Suprapubic skin (tissue), 4 donors: ENCODE results near the gene B3GALT6. TPM values are rescaled to one million over a fixed set of nuclear protein-coding genes. Genes with fewer than 3 reads are reported as not detected.

Experiments
- DNase-seq, 2 donors: peaks; one replicate each; pipeline ENCODE4 v3.0.0-alpha.2; 2019; ENCODE audit warnings: low spot score in 2 of 2
- H3K27ac ChIP-seq: fragments of 200-600 bp; sonication (generic); one replicate; pipeline ENCODE4 v1.5.1; 2019
- H3K27me3 ChIP-seq: fragments of 200-600 bp; sonication (generic); one replicate; pipeline ENCODE4 v1.5.1; 2019
- H3K36me3 ChIP-seq: fragments of 200-600 bp; sonication (generic); one replicate; pipeline ENCODE4 v1.5.1; 2019
- H3K4me1 ChIP-seq: fragments of 200-600 bp; sonication (generic); one replicate; pipeline ENCODE4 v1.5.1; 2019
- H3K4me3 ChIP-seq: fragments of 200-600 bp; sonication (generic); one replicate; pipeline ENCODE4 v1.5.1; 2019; ENCODE audit warnings: mild to moderate bottlenecking
- H3K9me3 ChIP-seq: fragments of 200-600 bp; sonication (generic); one replicate; pipeline ENCODE4 v1.5.1; 2019
- EP300 ChIP-seq: sonication (generic); formaldehyde crosslinking; IDR thresholded peaks from one replicate; pipeline ENCODE4 v1.6.1; 2017; ENCODE audit warnings: antibody characterized with exemption
- POLR2A ChIP-seq, 2 donors: fragments of 450-650 bp; IDR thresholded peaks; one replicate each; pipeline ENCODE4 v1.6.1; 2017; ENCODE audit warnings: antibody characterized with exemption in 2 of 2, mild to moderate bottlenecking in 2 of 2, moderate library complexity in 2 of 2
- POLR2AphosphoS5 ChIP-seq, 3 donors: sonication (generic); formaldehyde crosslinking; IDR thresholded peaks; one replicate each; pipeline ENCODE4 v1.6.1; 2017; ENCODE audit warnings: antibody characterized with exemption in 3 of 3
- WGBS: methylation state at CpG from one replicate; pipeline ENCODE4 v1.1.5; 2018; 5-methylcytosine and 5-hydroxymethylcytosine counted together
- total RNA-seq, 4 donors: library from RNA; depleted of rRNA; stranded (reverse); fragments of >200 nt; gene quantifications; one replicate each; pipeline ENCODE4 v1.1.0, GENCODE V29; 2016
- TF ChIP-seq, protein P1 (sequence below), 2 donors: fragments of 200-600 bp in 1 of 2; fragments of 450-650 bp in 1 of 2; sonication (generic) in 1 of 2; IDR thresholded peaks; one replicate each; pipeline ENCODE4 v1.5.1; 2016 to 2019; ENCODE audit warnings: antibody characterized with exemption in 2 of 2, mild to moderate bottlenecking in 1 of 2, moderate library complexity in 1 of 2

The B3GALT6 gene
- total RNA-seq, 4 donors from 2014 or later, result 9.3 to 24.4 (median 16.4) TPM

DNA sequence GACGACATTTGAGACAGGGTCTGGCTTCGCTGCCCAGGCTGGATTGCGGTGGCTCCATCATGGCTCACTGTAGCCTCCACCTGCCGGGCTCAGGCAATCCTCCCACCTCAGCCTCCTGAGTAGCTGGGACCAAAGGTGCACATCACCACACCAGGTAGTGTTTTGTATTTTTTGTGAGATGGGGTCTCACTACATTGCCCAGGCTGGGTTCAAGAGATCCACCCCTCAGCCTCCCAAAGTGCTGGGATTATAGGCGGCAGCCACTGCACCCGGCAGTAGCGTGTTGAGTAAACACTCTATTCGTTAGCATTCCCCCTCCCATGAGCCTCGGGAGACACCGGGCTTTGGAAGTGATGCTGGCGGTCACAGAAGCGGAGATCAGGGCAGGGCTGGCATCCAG, 21.3 kb downstream of the B3GALT6 start:
- Histone ChIP-seq H3K4me1 (peaks cover 13% of the 10 kb centered on the region), H3K27me3 (no peaks in the 10 kb centered on the region), H3K27ac (no peak overlapping the region), H3K36me3 (peaks cover 47% of the 10 kb centered on the region), H3K4me3 (no peak overlapping the region), H3K9me3 (no peaks in the 10 kb centered on the region)
- WGBS, result 93% methylated on average over 9 of the region's 12 CpGs
- no peak for DNase-seq
- no peak for TF ChIP-seq EP300
- TF ChIP-seq, protein P1, sequence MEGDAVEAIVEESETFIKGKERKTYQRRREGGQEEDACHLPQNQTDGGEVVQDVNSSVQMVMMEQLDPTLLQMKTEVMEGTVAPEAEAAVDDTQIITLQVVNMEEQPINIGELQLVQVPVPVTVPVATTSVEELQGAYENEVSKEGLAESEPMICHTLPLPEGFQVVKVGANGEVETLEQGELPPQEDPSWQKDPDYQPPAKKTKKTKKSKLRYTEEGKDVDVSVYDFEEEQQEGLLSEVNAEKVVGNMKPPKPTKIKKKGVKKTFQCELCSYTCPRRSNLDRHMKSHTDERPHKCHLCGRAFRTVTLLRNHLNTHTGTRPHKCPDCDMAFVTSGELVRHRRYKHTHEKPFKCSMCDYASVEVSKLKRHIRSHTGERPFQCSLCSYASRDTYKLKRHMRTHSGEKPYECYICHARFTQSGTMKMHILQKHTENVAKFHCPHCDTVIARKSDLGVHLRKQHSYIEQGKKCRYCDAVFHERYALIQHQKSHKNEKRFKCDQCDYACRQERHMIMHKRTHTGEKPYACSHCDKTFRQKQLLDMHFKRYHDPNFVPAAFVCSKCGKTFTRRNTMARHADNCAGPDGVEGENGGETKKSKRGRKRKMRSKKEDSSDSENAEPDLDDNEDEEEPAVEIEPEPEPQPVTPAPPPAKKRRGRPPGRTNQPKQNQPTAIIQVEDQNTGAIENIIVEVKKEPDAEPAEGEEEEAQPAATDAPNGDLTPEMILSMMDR (IDR thresholded peaks at IDR 0.05), result no peak
- TF ChIP-seq POLR2A (IDR thresholded peaks at IDR 0.05), result no peak
- no peak for TF ChIP-seq POLR2AphosphoS5 (IDR thresholded peaks at IDR 0.05)

DNA sequence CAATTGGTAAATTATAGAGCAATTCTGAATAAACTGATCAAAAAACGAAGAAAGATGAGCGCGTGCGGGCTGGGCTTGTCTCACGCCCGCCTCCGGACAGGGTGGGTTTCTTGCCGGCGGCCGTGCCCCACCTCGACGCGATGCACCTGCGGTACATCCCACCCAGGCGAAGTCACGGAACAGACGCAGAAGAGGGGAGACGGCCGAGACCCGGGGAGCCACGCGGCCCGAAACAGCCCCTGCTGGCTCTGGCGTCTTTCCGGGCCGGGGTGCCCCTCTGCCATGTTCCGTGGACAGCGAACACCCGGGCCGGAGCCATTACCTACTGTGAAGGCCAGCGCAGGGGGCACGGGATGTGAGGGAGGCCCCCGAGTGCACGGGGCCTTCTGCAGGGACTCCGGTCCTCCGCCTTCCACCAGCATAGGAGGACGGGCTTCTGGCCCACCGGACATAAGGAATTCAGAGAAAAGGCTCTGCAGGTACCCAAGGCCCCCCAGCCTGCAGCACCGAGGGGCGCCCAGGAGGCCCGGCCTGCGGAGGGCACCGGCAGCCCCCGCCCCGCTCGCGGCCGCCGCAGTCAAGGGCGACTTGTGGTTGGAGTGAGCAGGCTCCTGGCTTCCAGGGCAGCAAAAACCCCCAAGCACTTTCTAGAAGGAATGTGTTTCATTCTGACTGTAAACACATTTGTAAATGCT, 22.1 kb downstream of the B3GALT6 start:
- WGBS, result 95% methylated on average over 42 of the region's 50 CpGs

DNA sequence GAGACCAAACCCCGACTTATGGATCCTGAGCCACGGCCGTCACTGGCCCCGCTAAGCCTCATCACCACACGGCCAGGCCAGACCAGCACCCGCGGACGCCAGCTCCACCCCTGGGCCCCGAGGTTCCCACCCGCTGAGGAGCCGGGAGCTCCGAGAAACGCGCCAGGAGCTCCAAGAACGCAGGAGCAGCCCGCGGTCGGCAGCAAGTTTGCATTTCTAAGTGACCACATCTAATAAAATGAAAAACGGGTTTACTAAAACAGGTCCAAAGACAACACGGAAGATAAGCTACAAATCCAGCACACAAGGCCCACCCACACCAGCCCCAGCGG, 22.6 kb downstream of the B3GALT6 start:
- no peaks in the 10 kb centered on the region for H3K9me3 ChIP-seq
- 70% methylated on average over 18 of the region's 21 CpGs for WGBS
- no peak for DNase-seq
- H3K27ac ChIP-seq, result no peak overlapping the region
- peaks cover 25% of the 10 kb centered on the region for H3K4me1 ChIP-seq
- H3K4me3 ChIP-seq, result no peak overlapping the region
- H3K36me3 ChIP-seq, result peaks cover 54% of the 10 kb centered on the region
- no peaks in the 10 kb centered on the region for H3K27me3 ChIP-seq
- no peak for TF ChIP-seq POLR2AphosphoS5 (IDR thresholded peaks at IDR 0.05)
- TF ChIP-seq, protein P1 (IDR thresholded peaks at IDR 0.05), result no peak
- no peak for TF ChIP-seq EP300
- TF ChIP-seq POLR2A (IDR thresholded peaks at IDR 0.05), result no peak

More for the DNA sequence above, 22.1 kb downstream of the B3GALT6 start:
- Histone ChIP-seq H3K9me3 (no peaks in the 10 kb centered on the region), H3K27me3 (no peaks in the 10 kb centered on the region), H3K27ac (no peak overlapping the region), H3K4me1 (peaks cover 21% of the 10 kb centered on the region), H3K36me3 (peaks cover 49% of the 10 kb centered on the region), H3K4me3 (no peak overlapping the region)
- TF ChIP-seq POLR2AphosphoS5 (IDR thresholded peaks at IDR 0.05) (no peak), POLR2A (IDR thresholded peaks at IDR 0.05) (no peak), EP300 (no peak)
- TF ChIP-seq, protein P1 (IDR thresholded peaks at IDR 0.05), result no peak
- DNase-seq, result no peak

DNA sequence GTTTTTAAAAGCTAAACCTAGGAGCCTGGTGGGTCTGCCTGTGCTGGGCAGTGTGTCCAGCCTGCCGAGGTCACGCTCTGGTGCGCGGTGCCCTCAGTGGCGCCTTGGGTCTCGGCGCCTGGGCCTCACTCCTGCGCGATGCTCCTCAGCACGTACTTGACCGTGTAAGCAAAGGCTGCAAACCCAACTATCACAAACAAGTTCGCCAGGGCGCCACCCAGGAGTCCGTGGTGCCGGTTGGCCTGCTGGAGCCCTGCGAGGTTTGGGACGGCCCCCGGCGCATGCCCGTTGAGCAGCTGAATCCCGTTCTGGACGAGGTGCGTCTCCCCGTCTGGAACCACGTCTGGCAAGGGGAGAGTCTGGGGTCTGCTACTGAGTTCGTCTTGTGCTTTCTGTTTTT, 23.0 kb downstream of the B3GALT6 start:
- H3K27me3 ChIP-seq, result no peaks in the 10 kb centered on the region
- no peak overlapping the region for H3K27ac ChIP-seq
- no peaks in the 10 kb centered on the region for H3K9me3 ChIP-seq
- peaks cover 28% of the 10 kb centered on the region for H3K4me1 ChIP-seq
- TF ChIP-seq EP300 (no peak), POLR2AphosphoS5 (IDR thresholded peaks at IDR 0.05) (no peak), POLR2A (IDR thresholded peaks at IDR 0.05) (no peak)
- TF ChIP-seq, protein P1 (IDR thresholded peaks at IDR 0.05), result no peak
- WGBS, result 91% methylated on average over 22 of the region's 26 CpGs
- H3K4me3 ChIP-seq, result no peak overlapping the region
- H3K36me3 ChIP-seq, result peaks cover 57% of the 10 kb centered on the region
- no peak for DNase-seq

DNA sequence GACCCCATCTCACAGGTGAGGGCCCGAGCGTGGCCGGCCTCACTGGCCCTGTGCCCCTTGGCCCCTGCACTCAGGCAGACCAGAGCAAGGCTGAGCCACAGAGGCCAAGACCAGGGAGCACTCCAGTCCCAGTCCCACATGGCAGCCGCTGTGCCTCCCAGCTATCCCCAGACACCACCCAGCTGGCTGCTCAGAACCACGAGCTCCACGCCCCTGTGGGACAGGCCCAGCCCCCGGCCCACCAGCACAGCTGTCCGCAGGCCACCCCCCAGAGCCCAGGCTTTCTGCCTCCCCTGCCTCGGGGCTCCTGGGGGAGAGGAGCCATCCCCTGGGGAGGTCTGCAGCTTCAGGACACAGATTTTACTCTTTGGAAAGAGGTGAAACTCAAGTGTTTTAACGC, 23.6 kb downstream of the B3GALT6 start:
- no peak for DNase-seq
- H3K27ac ChIP-seq, result no peak overlapping the region
- H3K4me1 ChIP-seq, result peaks cover 29% of the 10 kb centered on the region
- WGBS, result 94% methylated on average over 3 of the region's 10 CpGs
- H3K36me3 ChIP-seq, result peaks cover 57% of the 10 kb centered on the region
- H3K9me3 ChIP-seq, result no peaks in the 10 kb centered on the region
- no peak for TF ChIP-seq POLR2A (IDR thresholded peaks at IDR 0.05)
- TF ChIP-seq, protein P1 (IDR thresholded peaks at IDR 0.05), result no peak
- no peak for TF ChIP-seq POLR2AphosphoS5 (IDR thresholded peaks at IDR 0.05)
- TF ChIP-seq EP300, result no peak
- H3K4me3 ChIP-seq, result no peak overlapping the region
- no peaks in the 10 kb centered on the region for H3K27me3 ChIP-seq
